Smooth muscle cell (in vitro differentiated cells): ENCODE data around the gene MCM9. TPM values are rescaled to one million over a fixed set of nuclear protein-coding genes. Genes with fewer than 3 reads are reported as not detected.
"Not testable (repeated sequence)": the region's sequence is repeated elsewhere in the genome, so short reads cannot be mapped to it uniquely, and the experiment has no call there.

Experiments used
- DNase-seq: peaks from one replicate; lab custom pipeline; 2025; ENCODE audit not compliant: unreplicated experiment; lab: John Stamatoyannopoulos, UW
- H2AFZ ChIP-seq: fragments of 200-600 bp; sonication (generic); 2 replicates; pipeline ENCODE4 v1.6.0; 2016; ENCODE audit warnings: antibody characterized with exemption, low read depth, mild to moderate bottlenecking
- H3F3A ChIP-seq: fragments of 200-600 bp; sonication (generic); 2 replicates; pipeline ENCODE4 v1.6.0; 2017; ENCODE audit warnings: antibody characterized with exemption, low read depth
- H3K27ac ChIP-seq: fragments of 200-600 bp; sonication (generic); 2 replicates; pipeline ENCODE4 v1.5.1; 2016; ENCODE audit warnings: low read depth, mild to moderate bottlenecking
- H3K27me3 ChIP-seq: fragments of 200-600 bp; sonication (generic); 2 replicates; pipeline ENCODE4 v1.6.1; 2016; ENCODE audit warnings: low read depth, mild to moderate bottlenecking
- H3K36me3 ChIP-seq: fragments of 200-600 bp; sonication (generic); 2 replicates; pipeline ENCODE4 v1.5.1; 2016; ENCODE audit warnings: low read depth
- H3K4me1 ChIP-seq: fragments of 200-600 bp; sonication (generic); 2 replicates; pipeline ENCODE4 v1.5.1; 2016; ENCODE audit warnings: low read depth
- H3K4me2 ChIP-seq: fragments of 200-600 bp; sonication (generic); 2 replicates; pipeline ENCODE4 v1.6.0; 2016; ENCODE audit warnings: mild to moderate bottlenecking
- H3K4me3 ChIP-seq: fragments of 200-600 bp; sonication (generic); 2 replicates; pipeline ENCODE4 v1.5.1; 2016; ENCODE audit warnings: mild to moderate bottlenecking
- H3K79me2 ChIP-seq: fragments of 200-600 bp; sonication (generic); 2 replicates; pipeline ENCODE4 v1.6.0; 2016; ENCODE audit warnings: low read depth, mild to moderate bottlenecking
- H3K9ac ChIP-seq: fragments of 200-600 bp; sonication (generic); 2 replicates; pipeline ENCODE4 v1.6.0; 2016; ENCODE audit warnings: low read depth
- H3K9me3 ChIP-seq: fragments of 200-600 bp; sonication (generic); replicated peaks from 2 replicates; pipeline ENCODE4 v1.5.1; 2016; ENCODE audit warnings: low read depth
- H4K20me1 ChIP-seq: fragments of 200-600 bp; sonication (generic); 2 replicates; pipeline ENCODE4 v1.6.0; 2016; ENCODE audit warnings: low read depth
- CTCF ChIP-seq: fragments of 200-600 bp; sonication (generic); IDR thresholded peaks from 2 replicates; pipeline ENCODE4 v1.5.1; 2017; ENCODE audit warnings: borderline replicate concordance, mild to moderate bottlenecking, antibody characterized with exemption; ENCODE audit not compliant: insufficient read depth, poor library complexity, severe bottlenecking
- WGBS: methylation state at CpG from one replicate; pipeline ENCODE4 v1.1.7; 2016; ENCODE audit warnings: low lambda C conversion rate; 5-methylcytosine and 5-hydroxymethylcytosine counted together
- polyA plus RNA-seq: library from polyadenylated mRNA; unstranded; fragments of >200 nt; fragmentation: Nextera tagmentation; extraction: Ambion mirVana; gene quantifications from 2 replicates; pipeline ENCODE4 v1.2.1, GENCODE V29; 2016
- total RNA-seq: library from RNA; depleted of rRNA; stranded (reverse); fragments of >200 nt; gene quantifications from 2 replicates; pipeline ENCODE4 v1.2.3, GENCODE V29; 2014

MCM9 gene
- total and polyA plus RNA-seq, 2 experiments from 2014 or later, result 3.8 to 7.8 TPM

GRCh38 chr6:118872318-118872717 lies 62.6 kb downstream of the MCM9 start:
- Histone ChIP-seq H3K27me3 (no peaks in the 10 kb centered on the region), H4K20me1 (no peaks in the 10 kb centered on the region), H3K27ac (no peak overlapping the region), H3K36me3 (no peaks in the 10 kb centered on the region), H2AFZ (no peak overlapping the region), H3K79me2 (peaks cover 23% of the 10 kb centered on the region), H3K9me3 (no peaks in the 10 kb centered on the region), H3K4me2 (no peak overlapping the region), H3K4me3 (no peak overlapping the region), H3K9ac (no peak overlapping the region), H3F3A (no peaks in the 10 kb centered on the region), H3K4me1 (no peaks in the 10 kb centered on the region)
- TF ChIP-seq CTCF, result no peak
- no peak for DNase-seq

GRCh38 chr6:118871331-118871730 lies 63.6 kb downstream of the MCM9 start:
- Histone ChIP-seq H3K4me2 (no peak overlapping the region), H3K36me3 (no peaks in the 10 kb centered on the region), H3K9me3 (no peaks in the 10 kb centered on the region), H4K20me1 (no peaks in the 10 kb centered on the region), H3K9ac (no peak overlapping the region), H3F3A (no peaks in the 10 kb centered on the region), H3K79me2 (peaks cover 31% of the 10 kb centered on the region), H3K27me3 (no peaks in the 10 kb centered on the region), H3K27ac (no peak overlapping the region), H2AFZ (no peak overlapping the region), H3K4me3 (no peak overlapping the region), H3K4me1 (no peaks in the 10 kb centered on the region)
- 90% methylated on average over 5 of the region's 5 CpGs for WGBS
- TF ChIP-seq CTCF, result no peak
- DNase-seq, result no peak

- no peaks in the 10 kb centered on the region for H3F3A ChIP-seq
- peak overlapping the region; percentile 6 for H3K27ac ChIP-seq
- no peak overlapping the region for H3K4me3 ChIP-seq
- TF ChIP-seq CTCF, result no peak
- no peak overlapping the region for H3K4me2 ChIP-seq
- H3K36me3 ChIP-seq, result no peaks in the 10 kb centered on the region
- H3K9ac ChIP-seq, result no peak overlapping the region
- no peak overlapping the region for H2AFZ ChIP-seq
- H3K79me2 ChIP-seq, result peaks cover 31% of the 10 kb centered on the region
- no peaks in the 10 kb centered on the region for H3K27me3 ChIP-seq
- 92% methylated on average over 2 of the region's 2 CpGs for WGBS
- DNase-seq, result no peak
- H4K20me1 ChIP-seq, result peaks cover 6% of the 10 kb centered on the region
- H3K9me3 ChIP-seq, result no peaks in the 10 kb centered on the region
- no peaks in the 10 kb centered on the region for H3K4me1 ChIP-seq
These were observed 64.9 kb downstream of the MCM9 start for GRCh38 chr6:118869894-118870589.

- Histone ChIP-seq H3K79me2 (peaks cover 29% of the 10 kb centered on the region), H3K4me3 (no peak overlapping the region), H3F3A (no peaks in the 10 kb centered on the region), H3K9me3 (no peaks in the 10 kb centered on the region), H3K9ac (no peak overlapping the region), H4K20me1 (peaks cover 12% of the 10 kb centered on the region), H3K27me3 (no peaks in the 10 kb centered on the region), H3K27ac (peak overlapping the region; percentile 6), H3K4me2 (no peak overlapping the region), H3K36me3 (no peaks in the 10 kb centered on the region), H3K4me1 (no peaks in the 10 kb centered on the region), H2AFZ (no peak overlapping the region)
- no peak for DNase-seq
- 80% methylated on average over 2 of the region's 2 CpGs for WGBS
- no peak for TF ChIP-seq CTCF
These were observed 65.6 kb downstream of the MCM9 start for GRCh38 chr6:118869350-118869749.

- not testable (repeated sequence) for H3K27me3 ChIP-seq, H3K9me3 ChIP-seq, DNase-seq, H2AFZ ChIP-seq, H3K4me3 ChIP-seq, H3K36me3 ChIP-seq, H3K9ac ChIP-seq, H3K4me2 ChIP-seq, H3K27ac ChIP-seq, H3F3A ChIP-seq, H3K4me1 ChIP-seq
- Histone ChIP-seq H3K79me2 (peaks cover 27% of the 10 kb centered on the region), H4K20me1 (peaks cover 12% of the 10 kb centered on the region)
- WGBS, result 100% methylated on average over 2 of the region's 2 CpGs
These were observed 66.1 kb downstream of the MCM9 start for GRCh38 chr6:118868901-118869300.
